B cell (primary cell): Measurements from ENCODE around the gene STXBP4. TPM values are rescaled to one million over a fixed set of nuclear protein-coding genes. Genes with fewer than 3 reads are reported as not detected.

ENCODE experiments used
- ATAC-seq: fragments of 200-7000 bp; cut with Tn5 transposase; one replicate; pipeline ENCODE4 v1.10.0; 2021; ENCODE audit warnings: low read depth, mild to moderate bottlenecking, moderate number of reproducible peaks, moderate library complexity
- CTCF ChIA-PET: fragments of 350-600 bp; sonication (Branson Sonifier 250); formaldehyde crosslinking; loops from one replicate; lab custom pipeline; 2021; ENCODE audit warnings: antibody characterized with exemption, inconsistent platforms; lab: Charles Lee
- POLR2A ChIA-PET: fragments of 350-600 bp; sonication (Branson Sonifier 250); formaldehyde crosslinking; loops from one replicate; lab custom pipeline; 2021; ENCODE audit warnings: antibody characterized with exemption; lab: Charles Lee
- DNase-seq: peaks from one replicate; pipeline ENCODE4 v3.0.0; 2013
- H2AFZ ChIP-seq: 2 replicates; pipeline ENCODE4 v1.6.1; 2012; ENCODE audit warnings: mild to moderate bottlenecking, low read depth, low read length; ENCODE audit not compliant: insufficient read depth, poor library complexity, severe bottlenecking
- H3K27ac ChIP-seq, 2 donors: 1 replicate in 1 of 2; 2 replicates in 1 of 2; pipeline ENCODE4 v1.5.1; 2012 to 2013; ENCODE audit warnings: low read length in 2 of 2, mild to moderate bottlenecking in 2 of 2, moderate library complexity in 1 of 2
- H3K27me3 ChIP-seq, 4 experiments: fragments of 200-600 bp in 1 of 4; sonication (generic) in 1 of 4; replicated peaks in 1 of 4; 1 replicate in 2 of 4; 2 replicates in 2 of 4; pipeline versions ENCODE4 v1.6.1 to v1.7.0; 2013 to 2016; ENCODE audit warnings: low read length in 3 of 4, mild to moderate bottlenecking in 2 of 4, mixed read lengths in 1 of 4, moderate library complexity in 1 of 4; ENCODE audit not compliant: insufficient read depth in 4 of 4, control insufficient read depth in 3 of 4; ENCODE audit errors: control extremely low read depth in 1 of 4
- H3K36me3 ChIP-seq, 2 experiments: replicated peaks in 1 of 2; 1 replicate in 1 of 2; 2 replicates in 1 of 2; pipeline versions ENCODE4 v1.6.1 to v1.7.1; 2013; ENCODE audit warnings: low read length in 1 of 2; ENCODE audit not compliant: insufficient read depth in 2 of 2, control insufficient read depth in 1 of 2; ENCODE audit errors: control extremely low read depth in 1 of 2, extremely low read depth in 1 of 2
- H3K4me1 ChIP-seq, 2 donors: fragments of 200-600 bp in 1 of 2; sonication (generic) in 1 of 2; 1 replicate in 1 of 2; 2 replicates in 1 of 2; pipeline versions ENCODE4 v1.5.1 to v1.6.1; 2013 to 2017; ENCODE audit warnings: low read length in 2 of 2; ENCODE audit not compliant: control insufficient read depth in 2 of 2, insufficient read depth in 2 of 2
- H3K4me2 ChIP-seq: replicated peaks from 2 replicates; pipeline ENCODE3; 2012; ENCODE audit warnings: mild to moderate bottlenecking, low read depth, low read length; ENCODE audit not compliant: poor library complexity, severe bottlenecking
- H3K4me3 ChIP-seq, 5 experiments: fragments of 200-600 bp in 1 of 5; sonication (generic) in 1 of 5; 1 replicate in 3 of 5; 2 replicates in 2 of 5; pipeline versions ENCODE4 v1.5.1 to v1.7.0; 2011 to 2016; ENCODE audit warnings: low read length in 4 of 5, mild to moderate bottlenecking in 4 of 5, low read depth in 2 of 5, control low read depth in 1 of 5, moderate library complexity in 1 of 5; ENCODE audit not compliant: insufficient read depth in 1 of 5; ENCODE audit errors: control extremely low read depth in 1 of 5, extremely low read depth in 1 of 5
- H3K79me2 ChIP-seq: fragments of 200-600 bp; sonication (generic); one replicate; pipeline ENCODE4 v1.6.0; 2016; ENCODE audit warnings: low read length; ENCODE audit not compliant: control insufficient read depth, insufficient read depth
- H3K9ac ChIP-seq: fragments of 200-600 bp; sonication (generic); 2 replicates; pipeline ENCODE4 v1.6.1; 2017; ENCODE audit warnings: mild to moderate bottlenecking, low read length, moderate library complexity
- H3K9me3 ChIP-seq, 3 donors: one replicate each; pipeline versions ENCODE4 v1.6.1 to v1.7.1; 2013; ENCODE audit warnings: low read length in 2 of 3; ENCODE audit not compliant: control insufficient read depth in 2 of 3, insufficient read depth in 1 of 3; ENCODE audit errors: control extremely low read depth in 1 of 3
- H4K20me1 ChIP-seq: 2 replicates; pipeline ENCODE4 v1.6.0; 2012; ENCODE audit warnings: mild to moderate bottlenecking, low read length; ENCODE audit not compliant: insufficient read depth, control insufficient read depth, poor library complexity, severe bottlenecking
- H3K27ac Mint-ChIP-seq: one replicate; pipeline ENCODE4 v1.8.0; 2021; ENCODE audit warnings: mixed read lengths
- H3K27me3 Mint-ChIP-seq: one replicate; pipeline ENCODE4 v1.8.0; 2021; ENCODE audit warnings: mixed read lengths
- H3K4me1 Mint-ChIP-seq: one replicate; pipeline ENCODE4 v1.8.0; 2021; ENCODE audit warnings: mixed read lengths
- H3K4me3 Mint-ChIP-seq: one replicate; pipeline ENCODE4 v1.8.0; 2021; ENCODE audit warnings: mixed read lengths
- H3K9me3 Mint-ChIP-seq: one replicate; pipeline ENCODE4 v1.8.0; 2022; ENCODE audit warnings: mixed read lengths; ENCODE audit not compliant: insufficient read depth
- EZH2 ChIP-seq: IDR thresholded peaks from 2 replicates; pipeline ENCODE4 v1.6.1; 2012; ENCODE audit warnings: borderline replicate concordance, low read depth, mild to moderate bottlenecking, moderate library complexity, low read length; ENCODE audit not compliant: insufficient read depth, poor library complexity, severe bottlenecking
- WGBS: methylation state at CpG from one replicate; pipeline ENCODE4 v1.1.5; 2013; ENCODE audit warnings: missing lambda C conversion rate; ENCODE audit not compliant: insufficient coverage; 5-methylcytosine and 5-hydroxymethylcytosine counted together
- intact Hi-C: fragments of 100-400 bp; cut with micrococcal nuclease; formaldehyde crosslinking; loops from one replicate; pipeline ENCODE4 v1.10.0; 2022
- polyA plus RNA-seq: library from polyadenylated mRNA; depleted of rRNA; stranded (reverse); fragments of >200 nt; gene quantifications from 2 replicates; pipeline ENCODE4 v1.2.3, GENCODE V29; 2012
- total RNA-seq, 2 donors: library from RNA; stranded (reverse); fragments of 120-200 nt in 1 of 2; gene quantifications; 1 replicate in 1 of 2; 2 replicates in 1 of 2; pipeline versions ENCODE4 v1.2.3 to v1.2.4, GENCODE V29; 2013 to 2022
- TF ChIP-seq, protein P1 (sequence below): fragments of 200-600 bp; IDR thresholded peaks from one replicate; pipeline ENCODE4 v1.8.0; 2022; ENCODE audit warnings: antibody characterized with exemption, mild to moderate bottlenecking

STXBP4 gene
- total and polyA plus RNA-seq, 2 donors (not counting 1 experiment from before 2014, with no cell fraction given): 1.2 to 11.4 TPM

DNA sequence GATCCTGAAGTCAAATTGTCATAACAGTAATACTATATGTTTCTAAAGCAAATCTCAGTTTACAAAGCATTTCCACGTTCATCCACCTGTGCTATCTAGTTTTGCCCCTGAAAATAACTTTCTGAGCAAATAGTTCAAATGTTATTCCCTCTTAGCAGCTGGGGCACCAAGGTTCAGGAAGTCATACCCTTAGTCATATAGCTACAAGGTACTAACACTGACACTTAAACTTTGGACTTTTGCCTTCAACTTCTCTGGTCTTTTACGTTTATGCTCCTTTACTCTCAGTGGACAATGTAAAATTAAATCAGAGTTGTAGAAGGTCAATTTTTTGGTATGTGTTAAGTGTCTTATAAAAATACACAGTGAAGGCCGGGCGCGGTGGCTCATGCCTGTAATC is 33.1 kb upstream of the STXBP4 start:
- Histone ChIP-seq H3K9ac (no peak overlapping the region), H3K27ac (no peak overlapping the region), H3K9me3 (no peaks in the 10 kb centered on the region), H3K4me2 (no peak overlapping the region), H3K4me3 (no peak overlapping the region), H4K20me1 (no peaks in the 10 kb centered on the region), H2AFZ (no peak overlapping the region), H3K4me1 (no peaks in the 10 kb centered on the region), H3K79me2 (no peaks in the 10 kb centered on the region), H3K27me3 (no peaks in the 10 kb centered on the region), H3K36me3 (no peaks in the 10 kb centered on the region)
- Mint-ChIP-seq H3K27ac (no peak overlapping the region), H3K9me3 (no peaks in the 10 kb centered on the region), H3K4me1 (no peaks in the 10 kb centered on the region), H3K27me3 (no peaks in the 10 kb centered on the region), H3K4me3 (no peak overlapping the region)
- ATAC-seq: no peak
- ChIA-PET POLR2A (no interaction called here), CTCF (no interaction called here)
- DNase-seq: no peak
- WGBS: 95% methylated on average over 3 of the region's 5 CpGs
- intact Hi-C loops: no loop called here
- TF ChIP-seq, protein P1, sequence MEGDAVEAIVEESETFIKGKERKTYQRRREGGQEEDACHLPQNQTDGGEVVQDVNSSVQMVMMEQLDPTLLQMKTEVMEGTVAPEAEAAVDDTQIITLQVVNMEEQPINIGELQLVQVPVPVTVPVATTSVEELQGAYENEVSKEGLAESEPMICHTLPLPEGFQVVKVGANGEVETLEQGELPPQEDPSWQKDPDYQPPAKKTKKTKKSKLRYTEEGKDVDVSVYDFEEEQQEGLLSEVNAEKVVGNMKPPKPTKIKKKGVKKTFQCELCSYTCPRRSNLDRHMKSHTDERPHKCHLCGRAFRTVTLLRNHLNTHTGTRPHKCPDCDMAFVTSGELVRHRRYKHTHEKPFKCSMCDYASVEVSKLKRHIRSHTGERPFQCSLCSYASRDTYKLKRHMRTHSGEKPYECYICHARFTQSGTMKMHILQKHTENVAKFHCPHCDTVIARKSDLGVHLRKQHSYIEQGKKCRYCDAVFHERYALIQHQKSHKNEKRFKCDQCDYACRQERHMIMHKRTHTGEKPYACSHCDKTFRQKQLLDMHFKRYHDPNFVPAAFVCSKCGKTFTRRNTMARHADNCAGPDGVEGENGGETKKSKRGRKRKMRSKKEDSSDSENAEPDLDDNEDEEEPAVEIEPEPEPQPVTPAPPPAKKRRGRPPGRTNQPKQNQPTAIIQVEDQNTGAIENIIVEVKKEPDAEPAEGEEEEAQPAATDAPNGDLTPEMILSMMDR: no peak
- TF ChIP-seq EZH2: no peak

GRCh38 chr17:54937018-54937417 is 31.5 kb upstream of the STXBP4 start:
- Histone ChIP-seq H3K9ac (no peak overlapping the region), H3K4me1 (no peaks in the 10 kb centered on the region), H3K4me3 (no peak overlapping the region), H3K4me2 (no peak overlapping the region), H4K20me1 (no peaks in the 10 kb centered on the region), H2AFZ (no peak overlapping the region), H3K9me3 (no peaks in the 10 kb centered on the region), H3K36me3 (no peaks in the 10 kb centered on the region), H3K27ac (no peak overlapping the region), H3K79me2 (no peaks in the 10 kb centered on the region), H3K27me3 (no peaks in the 10 kb centered on the region)
- WGBS: 92% methylated on average over 4 of the region's 5 CpGs
- no peaks in the 10 kb centered on the region for H3K27me3 Mint-ChIP-seq
- intact Hi-C loops: no loop called here
- ChIA-PET CTCF (no interaction called here), POLR2A (interaction anchor here (0.6 kb wide), 1 partner anchor 788 kb away, joined by 3 read pairs; no protein-coding TSS in a partner anchor)
- H3K9me3 Mint-ChIP-seq: no peaks in the 10 kb centered on the region
- no peak overlapping the region for H3K4me3 Mint-ChIP-seq
- no peaks in the 10 kb centered on the region for H3K4me1 Mint-ChIP-seq
- TF ChIP-seq, protein P1: no peak
- no peak for TF ChIP-seq EZH2
- DNase-seq: no peak
- H3K27ac Mint-ChIP-seq: no peak overlapping the region
- no peak for ATAC-seq
